GM12878 (cell line): ENCODE measurements around the gene OTUD3. TPM values are rescaled to one million over a fixed set of nuclear protein-coding genes. Genes with fewer than 3 reads are reported as not detected.

ENCODE experiments used
- ATAC-seq: fragments of 200-7000 bp; cut with Tn5 transposase; 3 replicates; pipeline ENCODE4 v1.9.1; 2020; ENCODE audit warnings: mild to moderate bottlenecking, moderate library complexity
- BruUV-seq: library from RNA; stranded (reverse); fragments of 400-500 nt; replicated peaks from 2 replicates; lab custom pipeline; 2021; lab: Mats Ljungman, UMichigan
- CTCF ChIA-PET: fragments of 300-600 bp; sonication (Branson Sonifier 250); formaldehyde crosslinking; extraction: SDS; loops from one replicate; lab custom pipeline; 2021; ENCODE audit warnings: inconsistent platforms; lab: Yijun Ruan, JAX
- POLR2A ChIA-PET: fragments of 350-600 bp; formaldehyde crosslinking; extraction: SDS; loops from one replicate; lab custom pipeline; 2021; ENCODE audit warnings: inconsistent platforms; lab: Charles Lee
- RAD21 ChIA-PET: fragments of 300-600 bp; sonication (Branson Sonifier 250); formaldehyde crosslinking; loops from one replicate; lab custom pipeline; 2023; ENCODE audit warnings: antibody characterized with exemption; ENCODE audit not compliant: unreplicated experiment; lab: Charles Lee
- SMC1A ChIA-PET: fragments of 300-600 bp; sonication (Branson Sonifier 250); formaldehyde crosslinking; loops from one replicate; lab custom pipeline; 2023; ENCODE audit not compliant: unreplicated experiment, uncharacterized antibody; lab: Charles Lee
- DNase-seq: peaks from one replicate; pipeline ENCODE4 v3.0.0-alpha.2; 2011; ENCODE audit warnings: low read depth, low spot score
- FAIRE-seq: peaks from 3 replicates; lab custom pipeline; 2011; peaks lifted over from hg19 to GRCh38; lab: Jason Lieb, UNC
- H2AFZ ChIP-seq: 2 replicates; pipeline ENCODE4 v1.6.0; 2011; ENCODE audit warnings: low read depth, low read length, control low read depth; ENCODE audit not compliant: control insufficient read depth
- H3K27ac ChIP-seq: 2 replicates; pipeline ENCODE4 v1.5.1; 2011; ENCODE audit warnings: control low read depth; ENCODE audit not compliant: control insufficient read depth, insufficient read depth
- H3K27me3 ChIP-seq, 2 experiments: replicated peaks in 1 of 2; 2 replicates each; pipeline versions ENCODE4 v1.6.0 to v1.6.1; 2011; ENCODE audit warnings: low read length in 1 of 2; ENCODE audit not compliant: control insufficient read depth in 2 of 2, insufficient read depth in 2 of 2
- H3K36me3 ChIP-seq, 2 experiments: 2 replicates each; pipeline ENCODE4 v1.5.1; 2011; ENCODE audit warnings: low read length in 1 of 2; ENCODE audit not compliant: control insufficient read depth in 2 of 2, insufficient read depth in 2 of 2
- H3K4me1 ChIP-seq: 2 replicates; pipeline ENCODE4 v1.6.1; 2011; ENCODE audit warnings: mild to moderate bottlenecking, low read length, moderate library complexity, mixed read lengths; ENCODE audit not compliant: control insufficient read depth, insufficient read depth
- H3K4me2 ChIP-seq: 2 replicates; pipeline ENCODE4 v1.6.0; 2011; ENCODE audit warnings: control low read depth; ENCODE audit not compliant: control insufficient read depth, insufficient read depth
- H3K4me3 ChIP-seq: fragments of 200-600 bp; sonication (generic); 2 replicates; pipeline ENCODE4 v1.5.1; 2016
- H3K79me2 ChIP-seq: 2 replicates; pipeline ENCODE4 v1.6.0; 2011; ENCODE audit warnings: low read length; ENCODE audit not compliant: control insufficient read depth, insufficient read depth
- H3K9ac ChIP-seq: 2 replicates; pipeline ENCODE4 v1.8.0; 2011; ENCODE audit warnings: low read length, control low read depth, mixed read lengths; ENCODE audit not compliant: control insufficient read depth, insufficient read depth
- H3K9me3 ChIP-seq: replicated peaks from 3 replicates; pipeline ENCODE4 v1.5.1; 2011; ENCODE audit warnings: mild to moderate bottlenecking, low read length; ENCODE audit not compliant: control insufficient read depth, insufficient read depth
- H4K20me1 ChIP-seq: 2 replicates; pipeline ENCODE4 v1.6.0; 2011; ENCODE audit not compliant: control insufficient read depth, insufficient read depth
- BCL11A ChIP-seq: IDR thresholded peaks from 2 replicates; pipeline ENCODE4 v1.6.1; 2011; ENCODE audit warnings: low read depth, low read length
- CHD1 ChIP-seq: IDR thresholded peaks from 2 replicates; pipeline ENCODE4 v1.6.1; 2012; ENCODE audit warnings: low read depth, low read length, improper control_type of control experiment
- DPF2 ChIP-seq: fragments of 450-650 bp; IDR thresholded peaks from 2 replicates; pipeline ENCODE4 v1.6.1; 2017; ENCODE audit warnings: mild to moderate bottlenecking
- GABPA ChIP-seq: IDR thresholded peaks from 2 replicates; pipeline ENCODE4 v1.6.1; 2014; ENCODE audit warnings: antibody characterized with exemption, low read depth, mild to moderate bottlenecking, inconsistent platforms
- IKZF1 ChIP-seq: fragments of 450-650 bp; conservative IDR thresholded peaks from 2 replicates; pipeline ENCODE4 v1.6.1; 2017; ENCODE audit warnings: antibody characterized with exemption, mild to moderate bottlenecking
- KAT2A ChIP-seq: conservative IDR thresholded peaks from 2 replicates; pipeline ENCODE4 v1.6.1; 2011; ENCODE audit warnings: low read depth, low read length; ENCODE audit not compliant: control insufficient read depth
- STAT1 ChIP-seq: fragments of 450-650 bp; conservative IDR thresholded peaks from 2 replicates; pipeline ENCODE4 v1.6.1; 2014; ENCODE audit warnings: antibody characterized with exemption, mild to moderate bottlenecking
- WGBS: methylation state at CpG from one replicate; pipeline ENCODE4 v1.1.6; 2016; ENCODE audit warnings: low lambda C conversion rate; ENCODE audit not compliant: insufficient replicate concordance, insufficient coverage; ENCODE audit errors: missing lambda C conversion rate; 5-methylcytosine and 5-hydroxymethylcytosine counted together
- in situ Hi-C: fragments of 300-500 bp; cut with MboI; formaldehyde crosslinking; loops from 9 replicates; pipeline ENCODE4 v1.14.3; 2018; ENCODE audit warnings: mixed read lengths
- intact Hi-C: fragments of 100-400 bp; cut with micrococcal nuclease; formaldehyde crosslinking; loops from one replicate; pipeline ENCODE4 v1.14.2; 2022; ENCODE audit not compliant: unreplicated experiment
- polyA plus RNA-seq, 11 experiments: library from polyadenylated mRNA; depleted of rRNA in 4 of 11; unstranded in 6 of 11; stranded (reverse) in 5 of 11; fragments of >200 nt; fragmentation: Nextera tagmentation in 4 of 11; fragmentation: Illumina TruSeq in 1 of 11; extraction: Ambion mirVana in 4 of 11; extraction: Trizol in 1 of 11; gene quantifications; 1 replicate in 1 of 11; 2 replicates in 10 of 11; pipeline versions ENCODE4 v1.2.1 to v1.2.3, GENCODE V29; 2011 to 2016; ENCODE audit warnings: inconsistent platforms in 2 of 11, missing spikeins in 2 of 11, low read depth in 1 of 11
- total RNA-seq, 4 experiments: library from RNA; depleted of rRNA in 3 of 4; stranded (reverse); fragments of >200 nt in 3 of 4; fragmentation: Illumina TruSeq in 1 of 4; extraction: Trizol in 1 of 4; gene quantifications; 2 replicates each; pipeline versions ENCODE4 v1.2.1 to v1.2.3, GENCODE V29; 2013 to 2021
- TF ChIP-seq, protein P1 (sequence below): IDR thresholded peaks from 2 replicates; pipeline ENCODE4 v1.6.1; 2012; ENCODE audit warnings: low read length, inconsistent platforms
- TF ChIP-seq, protein P2 (sequence below): fragments of 450-650 bp; formaldehyde crosslinking; IDR thresholded peaks from 2 replicates; pipeline ENCODE4 v1.5.0; 2022; ENCODE audit warnings: mild to moderate bottlenecking, missing genetic modification characterization

Gene OTUD3
- total and polyA plus RNA-seq, 10 of the 15 experiments (the other 5 are each of a cell fraction or from before 2014, with no cell fraction given) = 0.77 to 8.9 (median 4.8) TPM

DNA sequence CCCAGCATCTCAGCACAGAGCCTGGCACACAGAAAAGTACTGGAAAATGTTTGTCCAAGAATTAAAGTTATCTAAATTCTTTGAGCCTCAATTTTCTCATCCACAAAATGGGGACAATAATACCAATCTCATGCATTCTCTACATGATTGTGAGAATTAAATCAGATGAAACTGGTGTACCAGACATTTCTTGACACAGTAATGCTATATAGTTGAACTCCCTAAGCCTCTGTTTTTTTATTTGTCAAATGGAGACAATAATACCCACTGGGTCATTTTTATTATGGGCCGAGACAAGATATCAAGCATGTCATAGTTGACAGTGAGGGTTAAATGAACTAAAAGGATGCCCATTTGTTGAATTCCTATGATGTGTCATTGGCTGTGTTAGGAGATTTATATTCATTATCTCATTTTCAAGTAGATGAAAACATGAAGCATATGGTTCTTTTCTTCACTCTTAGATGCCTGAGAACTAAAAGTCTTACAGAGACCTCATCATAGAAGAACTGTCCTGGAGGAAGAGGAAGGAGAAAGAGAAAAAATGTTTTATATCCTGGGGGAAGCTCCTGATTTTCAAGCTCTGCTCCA lies 17.5 kb upstream of the OTUD3 start:
- ChIA-PET POLR2A (no interaction called here), SMC1A (no interaction called here), CTCF (no interaction called here)
- in situ Hi-C loops (no loop called here), intact Hi-C loops (no loop called here)
- no peaks in the 10 kb centered on the region for H3K4me1 ChIP-seq
- no peak for ATAC-seq
- no peak for DNase-seq
- H3K4me3 ChIP-seq = no peak overlapping the region
- H3K9ac ChIP-seq = no peak overlapping the region
- no peak overlapping the region for H2AFZ ChIP-seq
- no peak overlapping the region for H3K4me2 ChIP-seq
- H3K79me2 ChIP-seq = no peaks in the 10 kb centered on the region
- TF ChIP-seq GABPA = no peak
- TF ChIP-seq, protein P1, sequence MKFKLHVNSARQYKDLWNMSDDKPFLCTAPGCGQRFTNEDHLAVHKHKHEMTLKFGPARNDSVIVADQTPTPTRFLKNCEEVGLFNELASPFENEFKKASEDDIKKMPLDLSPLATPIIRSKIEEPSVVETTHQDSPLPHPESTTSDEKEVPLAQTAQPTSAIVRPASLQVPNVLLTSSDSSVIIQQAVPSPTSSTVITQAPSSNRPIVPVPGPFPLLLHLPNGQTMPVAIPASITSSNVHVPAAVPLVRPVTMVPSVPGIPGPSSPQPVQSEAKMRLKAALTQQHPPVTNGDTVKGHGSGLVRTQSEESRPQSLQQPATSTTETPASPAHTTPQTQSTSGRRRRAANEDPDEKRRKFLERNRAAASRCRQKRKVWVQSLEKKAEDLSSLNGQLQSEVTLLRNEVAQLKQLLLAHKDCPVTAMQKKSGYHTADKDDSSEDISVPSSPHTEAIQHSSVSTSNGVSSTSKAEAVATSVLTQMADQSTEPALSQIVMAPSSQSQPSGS = no peak
- no peak for TF ChIP-seq IKZF1
- no peak for TF ChIP-seq STAT1
- TF ChIP-seq, protein P2, sequence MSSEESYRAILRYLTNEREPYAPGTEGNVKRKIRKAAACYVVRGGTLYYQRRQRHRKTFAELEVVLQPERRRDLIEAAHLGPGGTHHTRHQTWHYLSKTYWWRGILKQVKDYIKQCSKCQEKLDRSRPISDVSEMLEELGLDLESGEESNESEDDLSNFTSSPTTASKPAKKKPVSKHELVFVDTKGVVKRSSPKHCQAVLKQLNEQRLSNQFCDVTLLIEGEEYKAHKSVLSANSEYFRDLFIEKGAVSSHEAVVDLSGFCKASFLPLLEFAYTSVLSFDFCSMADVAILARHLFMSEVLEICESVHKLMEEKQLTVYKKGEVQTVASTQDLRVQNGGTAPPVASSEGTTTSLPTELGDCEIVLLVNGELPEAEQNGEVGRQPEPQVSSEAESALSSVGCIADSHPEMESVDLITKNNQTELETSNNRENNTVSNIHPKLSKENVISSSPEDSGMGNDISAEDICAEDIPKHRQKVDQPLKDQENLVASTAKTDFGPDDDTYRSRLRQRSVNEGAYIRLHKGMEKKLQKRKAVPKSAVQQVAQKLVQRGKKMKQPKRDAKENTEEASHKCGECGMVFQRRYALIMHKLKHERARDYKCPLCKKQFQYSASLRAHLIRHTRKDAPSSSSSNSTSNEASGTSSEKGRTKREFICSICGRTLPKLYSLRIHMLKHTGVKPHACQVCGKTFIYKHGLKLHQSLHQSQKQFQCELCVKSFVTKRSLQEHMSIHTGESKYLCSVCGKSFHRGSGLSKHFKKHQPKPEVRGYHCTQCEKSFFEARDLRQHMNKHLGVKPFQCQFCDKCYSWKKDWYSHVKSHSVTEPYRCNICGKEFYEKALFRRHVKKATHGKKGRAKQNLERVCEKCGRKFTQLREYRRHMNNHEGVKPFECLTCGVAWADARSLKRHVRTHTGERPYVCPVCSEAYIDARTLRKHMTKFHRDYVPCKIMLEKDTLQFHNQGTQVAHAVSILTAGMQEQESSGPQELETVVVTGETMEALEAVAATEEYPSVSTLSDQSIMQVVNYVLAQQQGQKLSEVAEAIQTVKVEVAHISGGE (CRISPR knock-in tag) = no peak
- no peak for TF ChIP-seq CHD1
- TF ChIP-seq BCL11A = no peak
- TF ChIP-seq KAT2A = no peak
- no peak for TF ChIP-seq DPF2
- TF ChIP-seq, all 136 proteins: peak for 0
- no peak overlapping the region for H3K27ac ChIP-seq
- FAIRE-seq = no peak
- H3K36me3 ChIP-seq = no peaks in the 10 kb centered on the region
- no TSS peak for BruUV-seq
- H3K27me3 ChIP-seq = no peaks in the 10 kb centered on the region; a peak in 2 of 4 replicates
- RAD21 ChIA-PET = no interaction called here
- WGBS = 0% methylated on average over 1 of the region's 1 CpG
- no peaks in the 10 kb centered on the region for H4K20me1 ChIP-seq
- no peaks in the 10 kb centered on the region; the same call in 1 of the 3 replicates for H3K9me3 ChIP-seq
